H1 (cell line): ENCODE results near the gene RABEP2. TPM values are rescaled to one million over a fixed set of nuclear protein-coding genes. Genes with fewer than 3 reads are reported as not detected.

Source experiments
- BRCA1 ChIP-seq: IDR thresholded peaks from 2 replicates; pipeline ENCODE4 v1.6.1; 2012; ENCODE audit warnings: low read depth, low read length, improper control_type of control experiment
- CHD7 ChIP-seq: fragments of 300-600 bp; sonication (generic); IDR thresholded peaks from 2 replicates; pipeline ENCODE4 v1.7.1; 2012; ENCODE audit warnings: low read length, moderate library complexity, mild to moderate bottlenecking, inconsistent platforms; ENCODE audit not compliant: insufficient replicate concordance
- MAX ChIP-seq: IDR thresholded peaks from 2 replicates; pipeline ENCODE4 v1.6.1; 2012; ENCODE audit warnings: inconsistent platforms
- RAD21 ChIP-seq, 2 experiments: IDR thresholded peaks in 1 of 2; conservative IDR thresholded peaks in 1 of 2; 2 replicates each; pipeline ENCODE4 v1.6.1; 2011; ENCODE audit warnings: low read depth in 2 of 2, low read length in 2 of 2, improper control_type of control experiment in 1 of 2, inconsistent platforms in 1 of 2, mild to moderate bottlenecking in 1 of 2, moderate library complexity in 1 of 2
- SIN3A ChIP-seq, 2 experiments: IDR thresholded peaks in 1 of 2; conservative IDR thresholded peaks in 1 of 2; 2 replicates each; pipeline ENCODE4 v1.6.1; 2011 to 2012; ENCODE audit warnings: low read length in 2 of 2, improper control_type of control experiment in 1 of 2, low read depth in 1 of 2, mild to moderate bottlenecking in 1 of 2
- YY1 ChIP-seq: IDR thresholded peaks from 2 replicates; pipeline ENCODE4 v1.6.1; 2011; ENCODE audit warnings: low read depth, mild to moderate bottlenecking, low read length
- polyA plus RNA-seq, 7 experiments: library from polyadenylated mRNA; depleted of rRNA in 3 of 7; stranded (reverse) in 5 of 7; unstranded in 2 of 7; fragments of >200 nt in 5 of 7; fragments of 200-250 nt in 2 of 7; gene quantifications; 1 replicate in 5 of 7; 2 replicates in 1 of 7; 4 replicates in 1 of 7; pipeline versions ENCODE4 v1.2.1 to v1.2.3, GENCODE V29; 2011 to 2013; ENCODE audit warnings: missing spikeins in 2 of 7, mixed read lengths in 2 of 7
- total RNA-seq: library from RNA; stranded (reverse); fragmentation: NEBNext Ultra II Directional; extraction: Animal tissue kit (Norgen Biotek cat#: 25700); gene quantifications from 2 replicates; pipeline ENCODE4 v1.2.1, GENCODE V29; 2021

RABEP2 gene
- total and polyA plus RNA-seq, 2 of the 8 experiments (the other 6 are each of a cell fraction or from before 2014, with no cell fraction given) = 10.4 to 14.9 TPM

GRCh38 chr16:28938721-28939120 lies 13.7 kb upstream of the RABEP2 start (continued):
- TF ChIP-seq CHD7 = no peak
- no peak for TF ChIP-seq RAD21 (IDR thresholded peaks at IDR 0.05 in 1 of 2, conservative IDR thresholded peaks at IDR 0.05 in 1 of 2; ENCODE audit: low read depth in 2 of 2, low read length in 2 of 2)
- TF ChIP-seq SIN3A (conservative IDR thresholded peaks at IDR 0.05 in 1 of 2, IDR thresholded peaks at IDR 0.05 in 1 of 2; ENCODE audit: low read depth in 1 of 2, low read length in 2 of 2) = no peak
- no peak for TF ChIP-seq MAX
- no peak for TF ChIP-seq YY1
- TF ChIP-seq BRCA1 = no peak
